Keratinocyte (primary cell): ENCODE results near the gene DHX35. TPM values are rescaled to one million over a fixed set of nuclear protein-coding genes. Genes with fewer than 3 reads are reported as not detected.

Experiments
- DNase-seq: peaks from one replicate; pipeline ENCODE4 v3.0.0-alpha.2; 2011; ENCODE audit warnings: low read depth, missing footprints, low spot score
- FAIRE-seq: peaks from 2 replicates; lab custom pipeline; 2011; peaks lifted over from hg19 to GRCh38; lab: Jason Lieb, UNC
- H2AFZ ChIP-seq: 2 replicates; pipeline ENCODE4 v1.6.0; 2012; ENCODE audit warnings: low read length, control low read depth, inconsistent platforms; ENCODE audit not compliant: control insufficient read depth
- H3K27ac ChIP-seq: 2 replicates; pipeline ENCODE4 v1.5.1; 2011; ENCODE audit warnings: low read length; ENCODE audit not compliant: control insufficient read depth, insufficient read depth
- H3K27me3 ChIP-seq: 3 replicates; pipeline ENCODE4 v1.6.0; 2011; ENCODE audit warnings: low read length; ENCODE audit not compliant: control insufficient read depth, insufficient read depth; ENCODE audit errors: extremely low read depth
- H3K36me3 ChIP-seq, 2 experiments: 2 replicates in 1 of 2; 3 replicates in 1 of 2; pipeline ENCODE4 v1.5.1; 2011; ENCODE audit warnings: low read length in 2 of 2, mild to moderate bottlenecking in 1 of 2; ENCODE audit not compliant: control insufficient read depth in 2 of 2, insufficient read depth in 2 of 2; ENCODE audit errors: extremely low read depth in 1 of 2
- H3K4me1 ChIP-seq: 3 replicates; pipeline ENCODE4 v1.5.1; 2011; ENCODE audit warnings: low read length; ENCODE audit not compliant: control insufficient read depth, insufficient read depth; ENCODE audit errors: extremely low read depth
- H3K4me2 ChIP-seq: 3 replicates; pipeline ENCODE4 v1.6.0; 2011; ENCODE audit warnings: low read depth, low read length; ENCODE audit not compliant: control insufficient read depth, insufficient read depth; ENCODE audit errors: extremely low read depth
- H3K4me3 ChIP-seq, 3 experiments: fragments of 200-600 bp in 1 of 3; sonication (generic) in 1 of 3; 2 replicates in 2 of 3; 3 replicates in 1 of 3; pipeline ENCODE4 v1.5.1; 2011 to 2016; ENCODE audit warnings: low read length in 3 of 3, mild to moderate bottlenecking in 3 of 3, control low read depth in 2 of 3, inconsistent platforms in 1 of 3, low read depth in 1 of 3, mixed read lengths in 1 of 3, mixed run types in 1 of 3, moderate library complexity in 1 of 3; ENCODE audit not compliant: control insufficient read depth in 2 of 3, insufficient read depth in 2 of 3; ENCODE audit errors: extremely low read depth in 1 of 3
- H3K79me2 ChIP-seq: 2 replicates; pipeline ENCODE4 v1.6.0; 2012; ENCODE audit warnings: low read length; ENCODE audit not compliant: control insufficient read depth, insufficient read depth
- H3K9ac ChIP-seq: 3 replicates; pipeline ENCODE4 v1.6.0; 2011; ENCODE audit warnings: low read length; ENCODE audit not compliant: control insufficient read depth, insufficient read depth; ENCODE audit errors: extremely low read depth
- H3K9me1 ChIP-seq: 3 replicates; pipeline ENCODE4 v1.6.0; 2011; ENCODE audit warnings: low read length; ENCODE audit not compliant: control insufficient read depth, insufficient read depth; ENCODE audit errors: extremely low read depth
- H3K9me3 ChIP-seq: 2 replicates; pipeline ENCODE4 v1.5.1; 2012; ENCODE audit warnings: low read depth, low read length; ENCODE audit not compliant: control insufficient read depth
- H4K20me1 ChIP-seq: 3 replicates; pipeline ENCODE4 v1.6.0; 2011; ENCODE audit warnings: low read length; ENCODE audit not compliant: control insufficient read depth, insufficient read depth; ENCODE audit errors: extremely low read depth
- CTCF ChIP-seq, 3 experiments: IDR thresholded peaks in 1 of 3; conservative IDR thresholded peaks in 1 of 3; optimal IDR thresholded peaks in 1 of 3; 2 replicates in 2 of 3; 3 replicates in 1 of 3; pipeline versions ENCODE3 to v1.5.1; 2011; ENCODE audit warnings: low read length in 3 of 3, mild to moderate bottlenecking in 3 of 3, moderate library complexity in 2 of 3, control low read depth in 1 of 3, inconsistent platforms in 1 of 3; ENCODE audit not compliant: insufficient read depth in 2 of 3; ENCODE audit errors: extremely low read depth in 1 of 3
- EZH2 ChIP-seq: IDR thresholded peaks from one replicate; pipeline ENCODE4 v1.6.1; 2012; ENCODE audit warnings: inconsistent platforms, mild to moderate bottlenecking, low read length, moderate library complexity
- dilution Hi-C: fragments of 300-500 bp; cut with MboI; formaldehyde crosslinking; loops from one replicate; pipeline ENCODE4 v1.7.0; 2020; ENCODE audit warnings: low sequenced_read_pairs; ENCODE audit not compliant: extremely low pct_ligation_motif_present
- polyA plus RNA-seq, 5 experiments: library from polyadenylated mRNA; depleted of rRNA in 3 of 5; stranded (reverse) in 3 of 5; stranded (forward) in 1 of 5; unstranded in 1 of 5; fragments of >200 nt; gene quantifications; 1 replicate in 1 of 5; 2 replicates in 3 of 5; 3 replicates in 1 of 5; pipeline versions ENCODE4 v1.2.1 to v1.2.3, GENCODE V29; 2011 to 2012; ENCODE audit warnings: missing spikeins in 2 of 5, low read depth in 1 of 5, low replicate concordance in 1 of 5

DHX35 gene
- polyA plus RNA-seq, 1 donor (not counting 4 experiments of a cell fraction or from before 2014, with no cell fraction given), result 9.8 TPM

GRCh38 chr20:39057143-39057542 lies 95.0 kb downstream of the DHX35 start:
- Histone ChIP-seq H3K36me3 (no peaks in the 10 kb centered on the region), H3K79me2 (no peaks in the 10 kb centered on the region), H2AFZ (no peak overlapping the region), H3K9me1 (no peaks in the 10 kb centered on the region), H3K27ac (no peak overlapping the region), H3K4me3 (no peak overlapping the region), H3K9me3 (no peaks in the 10 kb centered on the region), H3K4me1 (no peaks in the 10 kb centered on the region), H4K20me1 (no peaks in the 10 kb centered on the region), H3K27me3 (no peaks in the 10 kb centered on the region), H3K4me2 (no peak overlapping the region), H3K9ac (no peak overlapping the region)
- FAIRE-seq (no peak), DNase-seq (no peak)
- no peak for TF ChIP-seq CTCF (optimal IDR thresholded peaks at IDR 0.05 in 1 of 3, IDR thresholded peaks at IDR 0.05 in 1 of 3, conservative IDR thresholded peaks at IDR 0.05 in 1 of 3; ENCODE audit: extremely low read depth in 1 of 3, insufficient read depth in 2 of 3, low read length in 3 of 3)
- TF ChIP-seq EZH2, result no peak
- dilution Hi-C loops, result no loop called here

- Histone ChIP-seq H3K9ac (no peak overlapping the region), H3K27me3 (no peaks in the 10 kb centered on the region)
- dilution Hi-C loops, result no loop called here
Measured at GRCh38 chr20:39057911-39058310, 95.8 kb downstream of the DHX35 start.

More at GRCh38 chr20:39057911-39058310, 95.8 kb downstream of the DHX35 start:
- Histone ChIP-seq H3K36me3 (no peaks in the 10 kb centered on the region), H3K79me2 (no peaks in the 10 kb centered on the region), H2AFZ (no peak overlapping the region), H3K4me1 (no peaks in the 10 kb centered on the region), H3K27ac (no peak overlapping the region), H3K9me1 (no peaks in the 10 kb centered on the region), H3K4me3 (no peak overlapping the region), H4K20me1 (no peaks in the 10 kb centered on the region), H3K4me2 (no peak overlapping the region), H3K9me3 (no peaks in the 10 kb centered on the region)
- no peak for FAIRE-seq
- TF ChIP-seq EZH2, result no peak
- TF ChIP-seq CTCF (optimal IDR thresholded peaks at IDR 0.05 in 1 of 3, IDR thresholded peaks at IDR 0.05 in 1 of 3, conservative IDR thresholded peaks at IDR 0.05 in 1 of 3; ENCODE audit: extremely low read depth in 1 of 3, insufficient read depth in 2 of 3, low read length in 3 of 3), result no peak
- no peak for DNase-seq
